GM06990 (cell line): ENCODE results near the gene ATP2B3.

Experiments used
- DNase-seq: peaks from one replicate; pipeline ENCODE4 v3.0.0-alpha.2; 2011; ENCODE audit not compliant: insufficient read length; ENCODE audit errors: extremely low read depth
- H3K27me3 ChIP-seq: replicated peaks from 2 replicates; pipeline ENCODE4 v1.6.0; 2011; ENCODE audit warnings: low read length; ENCODE audit not compliant: control insufficient read depth, insufficient read depth
- H3K36me3 ChIP-seq: 2 replicates; pipeline ENCODE4 v1.5.1; 2011; ENCODE audit warnings: low read length; ENCODE audit not compliant: control insufficient read depth, insufficient read depth
- H3K4me3 ChIP-seq: replicated peaks from 2 replicates; pipeline ENCODE4 v1.5.1; 2011; ENCODE audit warnings: low read depth, mild to moderate bottlenecking, control low read depth, low read length
- TF ChIP-seq, protein P1 (sequence below): IDR thresholded peaks from 2 replicates; pipeline ENCODE4 v1.5.1; 2011; ENCODE audit warnings: low read length, control low read depth, mild to moderate bottlenecking, inconsistent platforms; ENCODE audit not compliant: insufficient read depth, poor library complexity, severe bottlenecking

The ATP2B3 gene

GRCh38 chrX:153583433-153583832 lies 66.0 kb downstream of the ATP2B3 start:
- no peaks in the 10 kb centered on the region for H3K27me3 ChIP-seq
- no peaks in the 10 kb centered on the region for H3K36me3 ChIP-seq
- DNase-seq = no peak
- TF ChIP-seq, protein P1, sequence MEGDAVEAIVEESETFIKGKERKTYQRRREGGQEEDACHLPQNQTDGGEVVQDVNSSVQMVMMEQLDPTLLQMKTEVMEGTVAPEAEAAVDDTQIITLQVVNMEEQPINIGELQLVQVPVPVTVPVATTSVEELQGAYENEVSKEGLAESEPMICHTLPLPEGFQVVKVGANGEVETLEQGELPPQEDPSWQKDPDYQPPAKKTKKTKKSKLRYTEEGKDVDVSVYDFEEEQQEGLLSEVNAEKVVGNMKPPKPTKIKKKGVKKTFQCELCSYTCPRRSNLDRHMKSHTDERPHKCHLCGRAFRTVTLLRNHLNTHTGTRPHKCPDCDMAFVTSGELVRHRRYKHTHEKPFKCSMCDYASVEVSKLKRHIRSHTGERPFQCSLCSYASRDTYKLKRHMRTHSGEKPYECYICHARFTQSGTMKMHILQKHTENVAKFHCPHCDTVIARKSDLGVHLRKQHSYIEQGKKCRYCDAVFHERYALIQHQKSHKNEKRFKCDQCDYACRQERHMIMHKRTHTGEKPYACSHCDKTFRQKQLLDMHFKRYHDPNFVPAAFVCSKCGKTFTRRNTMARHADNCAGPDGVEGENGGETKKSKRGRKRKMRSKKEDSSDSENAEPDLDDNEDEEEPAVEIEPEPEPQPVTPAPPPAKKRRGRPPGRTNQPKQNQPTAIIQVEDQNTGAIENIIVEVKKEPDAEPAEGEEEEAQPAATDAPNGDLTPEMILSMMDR = no peak
- H3K4me3 ChIP-seq = no peak overlapping the region

GRCh38 chrX:153585827-153586226 lies 68.4 kb downstream of the ATP2B3 start:
- no peak for DNase-seq
- peaks cover 1% of the 10 kb centered on the region; the same call in 1 of the 2 replicates for H3K36me3 ChIP-seq
- H3K4me3 ChIP-seq = no peak overlapping the region
- H3K27me3 ChIP-seq = no peaks in the 10 kb centered on the region
- TF ChIP-seq, protein P1 = no peak

GRCh38 chrX:153587342-153587741 lies 69.9 kb downstream of the ATP2B3 start:
- TF ChIP-seq, protein P1 = no peak
- H3K36me3 ChIP-seq = peaks cover 3% of the 10 kb centered on the region; the same call in 1 of the 2 replicates

GRCh38 chrX:153588021-153588781 lies 70.8 kb downstream of the ATP2B3 start:
- Histone ChIP-seq H3K27me3 (no peaks in the 10 kb centered on the region), H3K4me3 (no peak overlapping the region), H3K36me3 (peaks cover 3% of the 10 kb centered on the region; the same call in 1 of the 2 replicates)
- TF ChIP-seq, protein P1 = no peak
- DNase-seq = no peak

More at GRCh38 chrX:153587342-153587741, 69.9 kb downstream of the ATP2B3 start:
- Histone ChIP-seq H3K27me3 (no peaks in the 10 kb centered on the region), H3K4me3 (no peak overlapping the region)
- DNase-seq = no peak

- Histone ChIP-seq H3K36me3 (peaks cover 5% of the 10 kb centered on the region; the same call in 1 of the 2 replicates), H3K27me3 (no peaks in the 10 kb centered on the region)
- no peak for DNase-seq
These were observed 71.5 kb downstream of the ATP2B3 start for GRCh38 chrX:153588782-153589446.

More at GRCh38 chrX:153588782-153589446, 71.5 kb downstream of the ATP2B3 start:
- TF ChIP-seq, protein P1 = no peak
- no peak overlapping the region for H3K4me3 ChIP-seq
